ENCODE measurements around the gene KLK3.

KLK3 gene

DNA sequence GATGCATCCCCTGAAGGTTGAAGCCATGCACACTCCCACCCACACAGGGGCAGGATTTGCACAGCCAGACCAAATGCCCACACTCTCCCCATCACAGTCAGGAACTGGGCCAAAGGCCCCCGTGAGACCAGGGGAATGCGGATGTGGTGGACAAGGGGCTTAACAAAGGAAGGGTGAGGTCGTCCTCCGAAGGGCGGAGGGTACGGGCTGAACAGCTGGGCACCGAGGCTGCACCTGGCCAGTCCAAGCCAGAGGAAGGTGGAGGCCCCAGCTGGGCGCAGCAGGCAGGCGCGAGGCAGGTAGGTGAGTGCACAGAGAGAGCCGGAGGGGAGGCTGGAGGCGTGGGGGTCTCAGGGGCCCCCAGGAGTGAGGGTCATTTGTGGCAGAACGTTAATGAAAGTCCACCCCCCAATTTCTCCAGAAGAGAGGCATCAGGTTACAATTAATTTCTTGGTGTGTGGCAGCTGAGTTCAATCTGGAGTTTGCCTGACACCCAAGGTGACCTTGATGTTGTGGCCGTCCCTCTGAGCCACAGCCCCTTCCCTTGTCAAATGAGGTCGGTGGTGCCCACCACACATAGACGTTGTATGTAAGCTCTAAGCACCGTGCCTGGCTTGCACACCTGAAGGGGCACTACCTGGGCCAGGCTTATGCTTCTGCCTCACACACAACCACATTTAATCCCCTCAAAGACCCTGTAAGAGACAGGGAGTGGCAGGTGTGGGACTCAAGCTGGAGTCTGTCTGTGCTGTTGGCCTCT lies 24.3 kb upstream of the KLK3 start:
- POLR2A ChIA-PET (ENCODE audit: low non-redundant PET): no interaction called here
- DNase-seq (ENCODE audit: low spot score): no peak
- TF ChIP-seq, protein P1, sequence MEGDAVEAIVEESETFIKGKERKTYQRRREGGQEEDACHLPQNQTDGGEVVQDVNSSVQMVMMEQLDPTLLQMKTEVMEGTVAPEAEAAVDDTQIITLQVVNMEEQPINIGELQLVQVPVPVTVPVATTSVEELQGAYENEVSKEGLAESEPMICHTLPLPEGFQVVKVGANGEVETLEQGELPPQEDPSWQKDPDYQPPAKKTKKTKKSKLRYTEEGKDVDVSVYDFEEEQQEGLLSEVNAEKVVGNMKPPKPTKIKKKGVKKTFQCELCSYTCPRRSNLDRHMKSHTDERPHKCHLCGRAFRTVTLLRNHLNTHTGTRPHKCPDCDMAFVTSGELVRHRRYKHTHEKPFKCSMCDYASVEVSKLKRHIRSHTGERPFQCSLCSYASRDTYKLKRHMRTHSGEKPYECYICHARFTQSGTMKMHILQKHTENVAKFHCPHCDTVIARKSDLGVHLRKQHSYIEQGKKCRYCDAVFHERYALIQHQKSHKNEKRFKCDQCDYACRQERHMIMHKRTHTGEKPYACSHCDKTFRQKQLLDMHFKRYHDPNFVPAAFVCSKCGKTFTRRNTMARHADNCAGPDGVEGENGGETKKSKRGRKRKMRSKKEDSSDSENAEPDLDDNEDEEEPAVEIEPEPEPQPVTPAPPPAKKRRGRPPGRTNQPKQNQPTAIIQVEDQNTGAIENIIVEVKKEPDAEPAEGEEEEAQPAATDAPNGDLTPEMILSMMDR (conservative IDR thresholded peaks at IDR 0.05; ENCODE audit: low read depth): no peak
- H3K27ac ChIP-seq: no peak overlapping the region
- CTCF ChIA-PET: interaction anchor here (0.7 kb wide), 1 partner anchor 454 kb away, joined by 3 read pairs; no protein-coding TSS in a partner anchor

GRCh38 chr19:50831026-50831396 lies 23.7 kb upstream of the KLK3 start:
- DNase-seq (ENCODE audit: low spot score): no peak
- TF ChIP-seq, protein P1 (conservative IDR thresholded peaks at IDR 0.05; ENCODE audit: low read depth): no peak
- CTCF ChIA-PET: no interaction called here
- no peak overlapping the region for H3K27ac ChIP-seq
- POLR2A ChIA-PET (ENCODE audit: low non-redundant PET): no interaction called here

DNA sequence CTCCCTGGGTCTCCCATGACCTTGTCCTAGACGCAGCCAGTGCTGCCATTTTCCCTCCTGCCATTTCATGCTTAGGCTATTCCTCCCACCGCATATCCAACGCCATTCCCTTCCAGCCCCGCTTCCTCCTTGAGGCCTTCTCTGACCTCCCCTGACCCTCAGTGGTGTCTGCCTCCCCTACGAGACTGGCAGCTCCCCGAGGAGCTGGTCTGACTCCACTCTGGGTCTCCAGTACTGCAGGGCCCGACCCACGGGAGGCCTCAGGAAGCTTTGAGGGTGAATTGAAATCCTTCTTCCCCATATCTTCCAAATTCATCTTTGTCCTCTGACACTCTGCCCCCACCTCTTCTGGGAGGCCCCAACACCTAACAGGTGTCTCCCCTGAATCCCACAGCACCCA lies 22.0 kb upstream of the KLK3 start:
- ChIA-PET CTCF (no interaction called here), POLR2A (ENCODE audit: low non-redundant PET) (no interaction called here)
- TF ChIP-seq, protein P1 (conservative IDR thresholded peaks at IDR 0.05; ENCODE audit: low read depth): no peak
- no peak for DNase-seq (ENCODE audit: low spot score)
- no peak overlapping the region for H3K27ac ChIP-seq

DNA sequence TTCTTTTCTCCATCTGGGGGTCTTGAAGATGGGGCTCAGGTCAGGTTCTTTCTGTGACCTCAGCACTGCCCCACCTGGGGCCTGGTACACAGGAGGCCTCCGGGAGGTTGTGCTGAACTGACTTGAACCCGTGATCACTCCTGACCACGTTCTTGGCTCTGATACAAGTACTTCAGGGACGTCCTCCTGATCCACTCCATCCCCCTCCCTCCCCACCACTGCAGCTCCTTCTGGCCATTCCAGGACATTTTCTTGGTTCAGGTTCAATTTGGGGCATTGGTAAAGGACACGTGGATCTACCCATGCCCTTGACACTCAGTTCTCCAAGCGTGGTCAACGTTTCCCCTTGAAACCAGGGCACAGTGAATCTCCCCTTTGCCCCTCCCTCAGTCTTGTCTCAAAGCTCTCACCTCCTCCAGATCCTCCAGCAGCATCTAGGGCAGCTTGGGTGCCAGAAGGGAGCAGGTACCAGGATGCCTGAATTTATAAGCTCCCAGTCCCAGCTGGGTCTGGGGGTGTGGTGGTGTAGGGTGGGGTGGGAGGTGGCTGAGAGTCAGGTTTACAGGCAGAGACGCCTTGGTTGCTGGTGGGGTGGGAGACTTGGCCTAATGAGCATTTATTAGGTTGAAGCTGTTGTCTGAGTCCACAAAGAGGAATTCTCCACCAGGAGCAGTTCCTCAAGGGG lies 21.5 kb upstream of the KLK3 start, which contains the start of gene KLK15:
TSS of gene KLK15 (minus strand) at position 458 of the 685 bp plus-strand sequence. CDS start 2,082 bp downstream, outside the sequence.
- DNase-seq (ENCODE audit: low spot score): no peak
- CTCF ChIA-PET: no interaction called here
- H3K27ac ChIP-seq: no peak within 1 kb of the TSS
- TF ChIP-seq, protein P1 (conservative IDR thresholded peaks at IDR 0.05; ENCODE audit: low read depth): no peak
- POLR2A ChIA-PET (ENCODE audit: low non-redundant PET): no interaction called here

- CTCF ChIA-PET: no interaction called here
- no peak overlapping the region for H3K27ac ChIP-seq
- DNase-seq (ENCODE audit: low spot score): no peak
- TF ChIP-seq, protein P1 (conservative IDR thresholded peaks at IDR 0.05; ENCODE audit: low read depth): no peak
- POLR2A ChIA-PET (ENCODE audit: low non-redundant PET): no interaction called here
Measured at GRCh38 chr19:50833802-50834167, 20.9 kb upstream of the KLK3 start.

DNA sequence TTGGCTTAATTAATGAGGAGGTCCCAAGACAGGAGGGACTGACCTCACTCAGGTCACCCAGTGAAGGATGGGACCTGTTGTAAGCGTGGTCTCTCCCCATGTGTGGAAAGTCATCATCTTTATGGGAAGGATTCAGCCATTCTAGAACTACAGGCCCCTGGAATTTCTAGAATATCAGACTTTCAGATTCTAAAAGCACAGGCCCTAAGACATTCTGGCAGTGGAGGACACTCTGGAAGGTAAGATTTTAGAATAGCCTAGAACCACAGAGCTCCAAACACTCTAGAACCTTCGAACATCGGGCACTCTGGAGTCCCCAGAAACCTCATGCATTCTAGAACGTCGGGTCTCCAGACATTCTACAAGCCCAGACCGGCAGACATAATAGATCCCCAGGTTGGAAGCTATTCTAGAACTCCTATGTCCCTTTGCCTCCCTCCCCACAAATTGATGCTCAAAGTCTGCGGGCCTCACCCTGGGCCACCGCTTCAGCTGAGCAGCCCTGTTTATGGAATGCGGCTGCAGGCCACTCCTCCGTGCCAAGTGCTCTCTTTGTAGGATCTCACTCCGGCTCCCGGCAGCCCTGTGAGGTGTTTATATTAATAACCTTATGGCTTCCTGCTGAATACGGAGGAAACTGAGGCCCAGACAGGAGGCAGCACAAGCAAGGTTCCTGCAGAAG lies 19.5 kb upstream of the KLK3 start:
- TF ChIP-seq, protein P1 (conservative IDR thresholded peaks at IDR 0.05; ENCODE audit: low read depth): no peak
- no peak for DNase-seq (ENCODE audit: low spot score)
- ChIA-PET POLR2A (ENCODE audit: low non-redundant PET) (interaction anchor here (0.6 kb wide), 1 partner anchor 909 kb away, joined by 6 read pairs; no protein-coding TSS in a partner anchor), CTCF (interaction anchor here (0.5 kb wide), 1 partner anchor 88 kb away, joined by 7 read pairs; no protein-coding TSS in a partner anchor)
- H3K27ac ChIP-seq: no peak overlapping the region

Measured in RWPE1 (cell line).